ENCODE measurements around the gene SFTPB. TPM values are rescaled to one million over a fixed set of nuclear protein-coding genes. Genes with fewer than 3 reads are reported as not detected.
A peak's percentile ranks its signal among the peaks of the same experiment; 100 is the strongest.

The SFTPB gene
- total RNA-seq, 1 experiment from 2014 or later, result not detected

GRCh38 chr2:85655961-85656417 lies 12.0 kb downstream of the SFTPB start:
- H3K4me2 ChIP-seq, result no peak overlapping the region
- no peaks in the 10 kb centered on the region for H4K20me1 ChIP-seq (ENCODE audit: insufficient read depth)
- H3K27me3 ChIP-seq (ENCODE audit: insufficient read depth, low read depth), result no peaks in the 10 kb centered on the region
- H3K9me3 ChIP-seq (ENCODE audit: insufficient read depth, low read depth), result no peaks in the 10 kb centered on the region
- H3K27ac ChIP-seq, result 0 out of 2 replicates have a peak overlapping the region, but pooled peaks have one; percentile 10
- peaks cover 18% of the 10 kb centered on the region; the same call in 1 of the 2 replicates for H3F3A ChIP-seq (ENCODE audit: insufficient read depth, low read depth)
- H2AFZ ChIP-seq, result no peak overlapping the region
- BruUV-seq (replicated peaks), result no TSS peak
- H3K36me3 ChIP-seq (ENCODE audit: low read depth), result 0 out of 2 replicates have a peak, but pooled peaks cover under 1% of the 10 kb centered on the region
- H3K4me3 ChIP-seq, result no peak overlapping the region
- DNase-seq, result no peak
- no peaks in the 10 kb centered on the region; the same call in 1 of the 2 replicates for H3K4me1 ChIP-seq (replicated peaks; ENCODE audit: insufficient read depth)
- intact Hi-C loops (cut with micrococcal nuclease; ENCODE audit: unreplicated experiment), result no loop called here
- no peaks in the 10 kb centered on the region for H3K9me2 ChIP-seq (ENCODE audit: insufficient read depth)
- no peak for TF ChIP-seq CTCF (conservative IDR thresholded peaks at IDR 0.05)
- no peak for TF ChIP-seq EZH2 (IDR thresholded peaks at IDR 0.05; ENCODE audit: low read depth)
- CTCF ChIA-PET, result interaction anchor here (0.7 kb wide), 1 partner anchor 58 kb away, joined by 4 read pairs; no protein-coding TSS in a partner anchor
- POLR2A ChIA-PET (ENCODE audit: unreplicated experiment), result interaction anchor here (0.8 kb wide), 1 partner anchor 85 kb away, joined by 19 read pairs; no protein-coding TSS in a partner anchor
- no peaks in the 10 kb centered on the region for H3K79me2 ChIP-seq (ENCODE audit: low read depth)

- Histone ChIP-seq H3K27ac (no peak overlapping the region), H3K4me1 (replicated peaks; ENCODE audit: insufficient read depth) (peaks cover 17% of the 10 kb centered on the region), H2AFZ (no peak overlapping the region), H3K36me3 (ENCODE audit: low read depth) (peaks cover 11% of the 10 kb centered on the region; the same call in 1 of the 2 replicates), H3K9me3 (ENCODE audit: insufficient read depth, low read depth) (no peaks in the 10 kb centered on the region), H3K4me3 (no peak overlapping the region), H3K9me2 (ENCODE audit: insufficient read depth) (no peaks in the 10 kb centered on the region), H4K20me1 (ENCODE audit: insufficient read depth) (no peaks in the 10 kb centered on the region), H3F3A (ENCODE audit: insufficient read depth, low read depth) (peaks cover 26% of the 10 kb centered on the region), H3K4me2 (no peak overlapping the region), H3K79me2 (ENCODE audit: low read depth) (no peaks in the 10 kb centered on the region), H3K27me3 (ENCODE audit: insufficient read depth, low read depth) (no peaks in the 10 kb centered on the region)
- no TSS peak for BruUV-seq (replicated peaks)
- no peak for TF ChIP-seq EZH2 (IDR thresholded peaks at IDR 0.05; ENCODE audit: low read depth)
- no peak for TF ChIP-seq CTCF (conservative IDR thresholded peaks at IDR 0.05)
- intact Hi-C loops (cut with micrococcal nuclease; ENCODE audit: unreplicated experiment), result no loop called here
- POLR2A ChIA-PET (ENCODE audit: unreplicated experiment), result no interaction called here
- no peak for DNase-seq
- CTCF ChIA-PET, result no interaction called here
These were observed 14.0 kb downstream of the SFTPB start for GRCh38 chr2:85653996-85654395.

- peaks cover 27% of the 10 kb centered on the region for H3K4me1 ChIP-seq (replicated peaks; ENCODE audit: insufficient read depth)
- H3K4me3 ChIP-seq, result no peak overlapping the region
- no peak for DNase-seq
- TF ChIP-seq CTCF (conservative IDR thresholded peaks at IDR 0.05) (no peak), EZH2 (IDR thresholded peaks at IDR 0.05; ENCODE audit: low read depth) (no peak)
- H3K4me2 ChIP-seq, result no peak overlapping the region
- intact Hi-C loops (cut with micrococcal nuclease; ENCODE audit: unreplicated experiment), result no loop called here
- H4K20me1 ChIP-seq (ENCODE audit: insufficient read depth), result no peaks in the 10 kb centered on the region
- ChIA-PET CTCF (no interaction called here), POLR2A (ENCODE audit: unreplicated experiment) (no interaction called here)
- no peaks in the 10 kb centered on the region for H3K27me3 ChIP-seq (ENCODE audit: insufficient read depth, low read depth)
- H3K27ac ChIP-seq, result no peak overlapping the region
- no peaks in the 10 kb centered on the region for H3K9me2 ChIP-seq (ENCODE audit: insufficient read depth)
- peaks cover 23% of the 10 kb centered on the region; the same call in 1 of the 2 replicates for H3K36me3 ChIP-seq (ENCODE audit: low read depth)
- peaks cover 45% of the 10 kb centered on the region for H3F3A ChIP-seq (ENCODE audit: insufficient read depth, low read depth)
- no peak overlapping the region for H2AFZ ChIP-seq
- H3K79me2 ChIP-seq (ENCODE audit: low read depth), result no peaks in the 10 kb centered on the region
- H3K9me3 ChIP-seq (ENCODE audit: insufficient read depth, low read depth), result no peaks in the 10 kb centered on the region
- no TSS peak for BruUV-seq (replicated peaks)
These were observed 15.9 kb downstream of the SFTPB start for GRCh38 chr2:85652056-85652455.

Data from PC-9 (cell line).